GM19468 (cell line): ENCODE results near the gene SENP1.
"Not testable (repeated sequence)": the region's sequence is repeated elsewhere in the genome, so short reads cannot be mapped to it uniquely, and the experiment has no call there.

ENCODE experiments used
- ATAC-seq: cut with Tn5 transposase; IDR thresholded peaks from one replicate; pipeline ENCODE4 v1.9.1; 2021; ENCODE audit warnings: mild to moderate bottlenecking, moderate library complexity, moderate number of reproducible peaks; ENCODE audit not compliant: unreplicated experiment; ENCODE audit errors: extremely low read depth

SENP1 gene

GRCh38 chr12:48118284-48118871, 12.5 kb upstream of the SENP1 start:
- ATAC-seq: no peak

GRCh38 chr12:48115957-48116356, 10.1 kb upstream of the SENP1 start:
- ATAC-seq: no peak

GRCh38 chr12:48111312-48111693, 5.4 kb upstream of the SENP1 start:
- not testable (repeated sequence) for ATAC-seq

- no peak for ATAC-seq
Observed at GRCh38 chr12:48110691-48111311, 4.9 kb upstream of the SENP1 start.

- ATAC-seq: no peak
Observed at GRCh38 chr12:48109424-48109823, 3.5 kb upstream of the SENP1 start.

- no peak for ATAC-seq
Observed at GRCh38 chr12:48106681-48107613, 1.1 kb upstream of the SENP1 start.

GRCh38 chr12:48105321-48105866, 485 bp downstream of the SENP1 start:
- no peak for ATAC-seq

GRCh38 chr12:48104531-48104930, 1.3 kb downstream of the SENP1 start:
- ATAC-seq: no peak

GRCh38 chr12:48092611-48093010, 13.3 kb downstream of the SENP1 start:
- no peak for ATAC-seq

- ATAC-seq: no peak
Observed at GRCh38 chr12:48086327-48086726, 19.6 kb downstream of the SENP1 start.

- no peak for ATAC-seq
Observed at GRCh38 chr12:48084841-48085460, 20.9 kb downstream of the SENP1 start.

GRCh38 chr12:48084066-48084465, 21.8 kb downstream of the SENP1 start:
- ATAC-seq: no peak

- no peak for ATAC-seq
Observed at GRCh38 chr12:48080821-48081220, 25.1 kb downstream of the SENP1 start.

GRCh38 chr12:48080285-48080684, 25.6 kb downstream of the SENP1 start:
- no peak for ATAC-seq

GRCh38 chr12:48078901-48079300, 27.0 kb downstream of the SENP1 start:
- ATAC-seq: no peak

GRCh38 chr12:48077111-48077510, 28.8 kb downstream of the SENP1 start:
- ATAC-seq: no peak

GRCh38 chr12:48075832-48076231, 30.0 kb downstream of the SENP1 start:
- ATAC-seq: no peak

- no peak for ATAC-seq
Observed at GRCh38 chr12:48074266-48074665, 31.6 kb downstream of the SENP1 start.

- no peak for ATAC-seq
Observed at GRCh38 chr12:48072266-48072665, 33.6 kb downstream of the SENP1 start.

GRCh38 chr12:48071808-48072207, 34.1 kb downstream of the SENP1 start:
- no peak for ATAC-seq
